ENCODE measurements around the gene PGS1.

- TF ChIP-seq CTCF (IDR thresholded peaks at IDR 0.05) (no peak), POLR2A (IDR thresholded peaks at IDR 0.05) (no peak)
Measured at GRCh38 chr17:78332991-78333390, 45.5 kb upstream of the PGS1 start.

Data from prostate gland (tissue), 2 donors.